GM10847 (cell line): Measurements from ENCODE around the gene NTSR1.

Experiments used
- POLR2A ChIP-seq: IDR thresholded peaks from 2 replicates; pipeline ENCODE4 v1.6.1; 2011; ENCODE audit not compliant: insufficient read length; ENCODE audit errors: extremely low read depth

The NTSR1 gene

DNA sequence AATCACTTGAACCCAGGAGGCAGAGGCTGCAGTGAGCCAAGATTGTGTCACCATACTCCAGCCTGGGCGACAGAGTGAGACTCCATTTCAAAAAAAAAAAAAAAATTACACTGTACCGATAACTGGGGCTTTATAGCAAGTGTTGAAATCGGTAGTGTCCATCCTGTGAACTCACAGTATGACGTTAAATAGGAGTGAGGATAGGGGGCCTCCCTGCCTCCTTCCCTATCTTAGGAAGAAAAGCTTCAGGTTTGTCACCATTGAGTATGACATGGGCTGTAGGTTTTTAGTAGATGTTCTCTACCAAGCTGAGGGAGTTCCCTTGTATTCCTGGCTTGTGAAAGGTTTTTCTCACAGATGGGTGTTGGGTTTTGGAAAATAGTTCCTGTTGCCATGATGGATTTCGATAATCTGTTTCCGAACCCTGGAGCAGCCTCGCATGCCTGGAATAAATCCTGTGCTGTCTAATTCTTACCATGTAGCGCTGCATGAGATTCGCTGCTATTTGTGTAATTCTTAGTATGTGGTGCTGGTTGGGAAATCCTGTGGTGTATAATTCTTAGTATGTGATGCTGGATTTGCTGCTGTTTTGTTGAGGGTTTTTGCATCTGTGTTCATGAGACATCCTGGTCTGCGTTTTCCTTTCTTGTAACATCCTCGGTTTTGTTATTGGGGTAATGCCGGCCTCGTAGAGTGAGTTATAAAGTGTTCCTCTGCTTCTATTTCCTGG is 23.6 kb downstream of the NTSR1 start:
- TF ChIP-seq POLR2A = no peak

DNA sequence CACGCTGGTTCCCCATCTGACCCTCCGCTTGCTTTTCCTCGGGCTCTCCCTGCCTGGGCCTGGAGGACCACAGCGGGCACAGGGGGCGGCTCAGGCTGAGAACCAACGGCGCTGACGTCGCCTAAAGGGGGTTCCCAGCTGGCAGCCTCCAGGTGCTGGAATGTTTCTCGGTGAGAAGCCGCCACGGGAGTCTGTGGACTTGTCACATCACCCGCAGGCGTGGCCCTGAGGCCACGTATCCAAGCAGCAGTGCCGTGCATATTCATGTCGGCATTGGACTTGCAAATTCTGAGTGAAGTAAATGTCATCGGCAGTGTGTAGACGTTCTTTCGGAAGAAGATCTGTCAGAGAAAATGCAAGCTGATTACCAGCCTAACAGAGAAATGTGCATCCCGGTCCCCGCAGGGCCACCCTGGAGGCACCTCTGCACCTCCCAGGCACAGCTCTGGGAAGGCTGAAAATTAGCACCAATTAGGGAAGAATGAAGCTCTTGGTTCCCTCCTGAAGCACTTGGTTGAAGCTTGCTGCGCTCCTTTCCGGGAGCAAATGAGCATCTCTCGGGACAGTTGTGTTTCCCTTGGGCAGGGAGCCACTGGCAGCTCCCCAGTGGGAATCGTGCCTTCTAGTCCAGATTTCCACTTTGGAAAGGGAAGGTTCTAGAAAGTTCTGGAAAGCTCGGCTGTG is 24.3 kb downstream of the NTSR1 start:
- TF ChIP-seq POLR2A = no peak

DNA sequence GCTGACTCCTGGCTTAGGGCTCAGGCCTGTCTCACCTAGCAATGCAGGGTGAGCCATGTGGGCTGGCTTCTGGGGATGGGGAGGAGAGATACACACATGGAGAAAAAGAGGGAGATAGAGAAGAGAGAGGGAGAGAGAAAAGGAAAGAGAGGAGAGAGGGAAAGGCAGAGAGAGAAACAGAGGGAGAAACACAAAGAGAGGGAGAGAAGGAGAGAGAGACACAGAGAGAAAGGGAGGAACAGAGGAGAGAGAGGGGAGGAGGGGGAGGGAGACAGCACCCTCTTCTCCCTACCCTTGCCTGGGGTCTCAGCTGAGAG is 24.8 kb downstream of the NTSR1 start:
- no peak for TF ChIP-seq POLR2A

DNA sequence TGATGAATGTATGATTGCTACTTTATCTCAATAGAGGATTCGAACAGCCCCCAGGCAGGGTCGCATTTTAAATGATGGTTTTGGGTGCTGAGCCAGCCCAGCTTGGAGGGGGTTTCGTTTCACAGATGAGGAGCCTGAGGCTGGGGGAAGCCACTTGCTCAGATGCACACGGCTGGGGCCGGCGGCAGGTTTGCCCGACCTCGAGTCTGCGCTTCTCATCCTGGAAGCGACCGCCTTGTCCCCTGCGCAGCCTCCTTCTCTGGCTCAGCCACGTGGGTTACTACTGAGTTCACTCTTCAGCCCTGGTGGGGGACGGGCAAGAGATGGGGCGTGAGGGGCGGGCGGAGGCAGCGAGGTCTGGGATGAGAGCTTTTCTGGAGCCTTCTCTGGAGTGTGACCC is 25.3 kb downstream of the NTSR1 start:
- TF ChIP-seq POLR2A = no peak

DNA sequence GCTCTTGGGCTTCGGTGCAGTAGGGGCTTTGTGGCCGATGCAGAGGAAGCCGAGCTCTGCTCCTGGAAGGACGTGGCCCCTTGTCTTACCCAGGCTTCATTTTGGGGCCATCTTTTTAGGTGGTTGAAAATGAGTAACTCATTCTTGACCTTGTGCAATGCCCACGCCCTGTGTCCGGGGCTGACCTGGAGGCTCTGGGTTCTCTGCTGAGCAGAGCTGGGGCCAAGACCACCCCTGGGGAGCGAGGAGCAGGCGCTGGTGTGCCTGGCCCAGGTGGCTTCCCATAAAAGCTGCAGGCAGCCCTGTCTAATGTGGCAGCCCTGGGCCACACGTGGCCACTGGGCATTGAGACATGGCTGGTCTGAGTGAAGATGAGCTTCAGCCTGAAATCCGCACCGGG is 25.7 kb downstream of the NTSR1 start:
- no peak for TF ChIP-seq POLR2A

DNA sequence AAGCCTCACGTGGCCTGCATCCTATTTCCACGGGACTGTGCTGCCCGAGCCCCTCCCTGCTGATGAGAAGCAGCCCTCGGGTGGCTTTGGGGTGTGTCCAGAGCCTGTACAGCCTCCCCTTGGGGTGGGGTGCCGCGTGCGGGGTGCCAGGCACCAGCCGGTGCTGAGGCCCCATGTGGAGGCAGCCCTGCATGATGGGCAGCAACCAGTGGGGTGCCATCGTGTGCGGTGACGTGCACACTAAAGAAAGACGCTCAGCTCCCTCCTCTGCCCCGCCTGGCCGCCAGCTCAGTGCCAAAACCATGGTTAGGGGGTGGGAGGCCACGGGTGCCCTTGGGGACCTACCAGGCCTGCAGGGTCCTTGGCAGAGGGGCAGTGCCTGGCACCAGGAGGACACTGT is 26.2 kb downstream of the NTSR1 start:
- no peak for TF ChIP-seq POLR2A

DNA sequence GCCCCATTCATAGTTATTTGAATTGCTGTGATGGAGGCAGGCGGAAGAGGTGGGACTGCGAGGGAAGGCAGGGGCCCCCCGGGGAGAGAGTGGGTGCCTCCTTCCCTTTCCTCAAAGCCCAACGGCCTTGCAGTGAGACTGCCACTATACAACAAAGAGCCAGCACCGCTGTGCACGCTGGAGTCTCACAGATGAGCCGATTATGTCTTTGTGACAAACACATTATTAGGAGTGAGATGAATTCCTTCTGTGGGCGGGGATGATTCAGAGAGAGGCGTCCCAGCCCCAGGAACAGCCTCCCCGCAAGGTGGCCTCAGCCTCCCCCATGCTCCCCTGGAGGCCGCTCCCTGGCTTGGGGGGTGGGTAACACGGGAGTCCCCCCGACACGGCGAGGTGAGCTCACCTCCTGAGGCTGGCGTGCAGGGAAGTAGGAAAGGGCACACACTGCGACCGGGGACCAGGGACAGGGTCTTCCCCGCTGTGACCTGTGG is 26.7 kb downstream of the NTSR1 start:
- no peak for TF ChIP-seq POLR2A

DNA sequence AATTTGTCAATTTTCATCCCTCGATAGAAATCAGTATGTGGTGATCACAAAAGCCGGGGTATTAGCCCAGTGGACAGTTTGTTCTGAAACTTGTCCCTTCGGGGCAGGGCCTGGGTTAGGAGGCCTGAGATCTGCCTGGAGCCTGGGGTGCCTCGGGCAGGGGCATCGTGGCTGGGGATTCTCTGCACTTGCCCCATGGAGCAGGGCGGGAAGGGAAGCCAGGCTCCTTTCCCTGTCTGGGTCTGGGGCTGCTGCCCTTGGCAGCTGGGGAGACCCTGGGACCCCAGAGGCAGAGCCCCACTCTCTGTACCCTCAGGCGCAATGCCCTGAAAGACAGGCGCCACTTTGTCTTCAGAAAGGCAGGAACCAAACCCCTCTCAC is 27.4 kb downstream of the NTSR1 start:
- no peak for TF ChIP-seq POLR2A

DNA sequence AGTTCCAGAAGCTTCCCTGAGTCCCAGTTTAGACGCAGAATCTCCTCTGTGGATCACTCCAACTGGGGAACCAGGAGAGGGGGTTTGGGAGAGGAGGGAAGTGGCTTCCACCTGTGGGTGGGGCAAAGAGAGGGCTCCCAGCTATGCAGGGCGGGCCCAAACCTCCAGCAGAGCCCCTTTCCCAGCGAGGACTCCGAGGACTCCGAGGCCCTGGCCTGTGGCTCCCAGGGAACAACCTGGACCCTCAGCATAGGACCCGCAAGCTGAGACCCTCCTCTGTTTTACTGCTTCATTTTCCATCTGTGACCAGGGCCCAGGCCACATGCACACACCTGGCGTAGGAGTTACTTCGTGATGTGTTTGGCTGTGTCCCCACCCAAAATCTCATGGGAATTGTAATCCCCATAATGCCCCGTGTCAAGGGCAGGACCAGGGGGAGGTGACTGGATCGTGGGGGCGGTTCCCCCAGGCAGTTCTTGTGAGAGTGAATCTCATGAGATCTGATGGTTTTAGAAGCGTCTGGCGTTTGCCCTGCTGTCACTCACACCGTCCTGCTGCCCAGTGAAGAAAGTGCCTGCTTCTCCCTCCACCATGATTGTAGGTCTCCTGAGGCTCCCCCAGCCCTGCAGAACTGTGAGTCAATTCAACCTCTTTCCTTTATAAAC is 27.9 kb downstream of the NTSR1 start:
- no peak for TF ChIP-seq POLR2A

DNA sequence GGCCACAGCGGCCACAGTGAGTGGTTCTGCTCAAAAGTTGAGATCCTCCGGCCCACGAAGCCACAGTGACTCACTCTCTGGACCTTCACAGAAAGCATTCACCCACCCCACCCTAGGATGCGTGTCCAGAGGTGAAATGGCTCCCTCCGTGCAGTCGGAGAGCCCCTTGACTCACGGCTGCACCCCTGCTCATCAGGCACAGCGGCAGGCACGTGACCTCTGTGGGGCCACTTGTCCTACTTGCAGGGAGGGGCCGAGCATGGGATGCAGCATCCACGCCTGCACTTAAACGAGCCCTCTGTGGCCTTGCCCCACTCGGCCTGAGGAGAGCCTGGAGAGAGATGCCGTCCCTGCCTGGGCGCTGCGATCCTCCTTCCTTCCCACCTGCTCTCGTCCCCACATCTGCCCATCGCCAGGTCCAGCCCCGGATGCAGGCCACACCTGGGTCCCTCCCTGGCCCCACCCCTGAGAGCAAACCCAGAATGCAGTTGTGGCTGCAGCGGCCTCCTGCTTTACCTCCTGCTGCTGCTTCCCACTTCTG is 28.7 kb downstream of the NTSR1 start:
- no peak for TF ChIP-seq POLR2A

DNA sequence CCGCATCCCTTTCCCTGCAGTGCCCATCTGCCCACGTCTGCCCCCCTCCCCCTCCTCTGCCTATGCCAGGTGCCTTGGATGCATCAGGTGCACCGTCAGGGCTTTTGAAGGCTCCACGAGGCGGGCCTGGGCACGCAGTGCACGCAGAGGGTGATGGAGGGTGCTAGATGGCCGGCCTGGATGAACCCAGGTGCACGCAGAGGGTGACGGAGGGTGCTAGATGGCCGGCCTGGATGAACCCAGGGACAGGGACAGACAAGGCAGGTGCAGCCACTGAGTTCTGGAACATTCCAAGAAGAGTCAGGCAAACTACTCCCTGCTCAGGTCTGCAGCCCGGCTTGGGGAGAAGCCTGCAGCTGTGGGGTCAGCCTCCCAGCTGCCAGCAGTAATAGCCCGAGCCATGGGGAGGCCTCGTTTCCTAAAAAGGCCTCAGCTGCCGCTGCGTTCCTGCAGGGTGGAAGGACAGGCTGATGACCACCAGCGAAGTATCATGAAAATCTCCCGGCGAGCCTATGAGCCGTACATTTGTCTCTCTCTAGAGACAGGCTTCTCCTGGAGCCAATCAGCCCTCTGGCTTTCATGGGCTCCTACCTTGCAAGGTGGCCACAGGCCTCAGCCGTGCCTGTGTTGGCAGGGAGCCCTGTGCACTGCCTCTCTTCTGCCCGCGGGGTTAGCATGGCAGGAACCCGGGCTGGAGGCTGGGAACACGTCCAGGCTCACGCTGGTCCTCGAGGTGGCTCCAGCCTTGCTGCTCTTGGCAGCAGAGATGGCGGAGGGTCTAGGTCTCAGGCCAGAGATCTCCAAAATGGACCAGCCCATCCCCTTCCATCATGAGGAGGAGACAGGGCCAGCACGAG is 29.6 kb downstream of the NTSR1 start:
- TF ChIP-seq POLR2A = no peak

DNA sequence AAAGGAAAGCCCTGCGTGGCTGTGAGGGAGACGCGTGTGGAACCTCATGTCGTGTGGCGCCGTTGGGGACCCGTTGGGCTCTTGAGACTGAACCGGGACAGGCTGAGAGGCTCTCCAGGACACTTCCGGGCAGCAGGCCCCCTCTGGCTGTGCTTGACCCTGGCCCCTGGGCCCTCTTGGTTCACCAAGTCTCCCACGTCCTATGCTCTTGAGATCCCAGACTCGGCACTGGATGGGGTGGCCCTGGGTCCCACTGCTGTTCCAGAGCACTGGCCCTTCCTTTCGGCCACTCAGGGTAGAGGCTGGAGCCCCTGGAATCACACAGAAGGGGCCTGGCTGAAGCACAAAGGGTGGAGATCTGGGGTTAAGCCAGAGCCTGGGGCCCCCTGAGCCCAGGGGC is 30.4 kb downstream of the NTSR1 start:
- TF ChIP-seq POLR2A = no peak

DNA sequence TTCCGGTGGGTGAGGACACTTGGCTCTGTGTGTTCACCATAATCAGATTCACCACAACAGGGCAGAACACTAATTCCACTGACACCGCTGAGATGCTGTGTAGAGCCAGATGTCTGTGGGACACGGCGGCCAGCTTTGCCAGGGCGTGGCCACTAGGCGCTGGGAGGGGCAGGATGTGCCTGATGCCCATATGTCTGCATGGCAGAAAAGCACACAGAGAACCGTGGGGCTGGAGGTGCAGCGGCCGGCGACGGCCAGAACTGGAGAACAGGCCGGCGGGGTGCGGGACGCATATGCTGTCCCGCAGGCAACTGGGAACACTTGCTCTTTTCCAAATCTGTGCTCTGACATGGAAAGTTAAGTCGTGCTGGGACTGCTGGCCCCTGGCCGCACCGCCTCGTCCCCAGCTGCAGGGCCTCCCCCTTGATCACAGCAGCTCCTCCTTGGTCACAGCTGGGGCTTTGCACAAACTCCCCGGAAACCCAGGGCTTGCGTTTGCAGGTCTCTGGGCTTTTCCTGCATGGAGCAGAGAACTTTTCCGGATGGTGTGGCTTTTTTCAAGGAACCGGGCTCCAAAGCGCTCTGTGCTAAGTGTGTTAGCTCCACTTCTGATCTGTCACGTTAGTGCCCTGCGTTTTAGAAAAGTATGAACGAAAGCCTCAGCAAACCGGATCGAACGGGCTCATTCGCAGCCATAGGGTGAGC is 31.1 kb downstream of the NTSR1 start:
- TF ChIP-seq POLR2A = no peak

DNA sequence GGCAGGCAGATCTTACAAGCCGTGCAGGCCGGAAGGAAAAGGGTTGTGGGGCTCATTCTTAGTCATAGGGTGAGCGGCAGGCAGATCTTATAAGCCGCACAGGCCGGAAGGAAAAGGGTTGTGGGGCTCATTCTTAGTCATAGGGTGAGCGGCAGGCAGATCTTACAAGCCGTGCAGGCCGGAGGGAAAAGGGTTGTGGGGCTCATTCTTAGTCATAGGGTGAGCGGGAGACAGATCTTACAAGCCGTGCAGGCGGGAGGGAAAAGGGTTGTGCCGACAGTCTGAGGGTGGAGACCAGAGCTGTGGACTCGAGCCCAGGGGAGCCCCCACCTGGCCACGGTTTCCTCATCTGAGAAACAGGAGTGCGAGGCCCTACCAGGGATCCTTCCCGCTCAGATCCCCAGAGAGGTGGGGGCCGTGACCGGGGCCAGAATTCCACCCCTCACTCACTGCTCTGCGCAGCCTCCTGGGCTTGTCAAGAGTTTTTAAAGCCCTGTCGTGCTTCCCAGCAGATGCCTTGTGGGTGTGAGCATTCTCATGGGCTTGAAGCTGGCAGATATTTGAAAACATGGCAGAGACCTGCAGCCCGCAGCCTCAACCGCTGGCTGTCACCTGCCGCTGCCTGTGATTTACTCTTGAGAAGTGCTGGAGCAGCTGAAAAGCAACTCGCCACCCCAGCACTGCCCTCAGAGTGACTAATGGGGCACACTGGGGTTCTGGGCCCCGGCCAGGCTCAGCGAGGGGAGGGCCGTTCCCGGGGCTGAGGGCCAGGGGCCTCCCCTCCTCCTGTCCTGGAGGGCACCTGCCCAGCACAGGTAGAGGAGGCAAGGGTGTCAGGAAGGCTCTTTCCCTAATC is 31.9 kb downstream of the NTSR1 start:
- TF ChIP-seq POLR2A = peak; percentile 19
